OCI-LY3 (cell line): Measurements from ENCODE around the gene FKBP5.
"Not testable (repeated sequence)": the region's sequence is repeated elsewhere in the genome, so short reads cannot be mapped to it uniquely, and the experiment has no call there.

Experiments
- H2AFZ ChIP-seq: fragments of 200-600, 300-600 bp; shearing (Covaris generic); 2 replicates; pipeline ENCODE4 v1.6.0; 2014; ENCODE audit warnings: antibody characterized with exemption, low read depth, low read length
- H3K27ac ChIP-seq: fragments of 200-600, 300-600 bp; sonication (generic); 2 replicates; pipeline ENCODE4 v1.5.1; 2014; ENCODE audit warnings: mild to moderate bottlenecking, low read length, moderate library complexity, mixed read lengths
- H3K27me3 ChIP-seq: fragments of 200-600, 300-600 bp; sonication (generic); 2 replicates; pipeline ENCODE4 v1.6.1; 2014; ENCODE audit warnings: low read depth, low read length, mixed read lengths
- H3K36me3 ChIP-seq: fragments of 200-600, 300-600 bp; sonication (generic); replicated peaks from 2 replicates; pipeline ENCODE3; 2014; ENCODE audit warnings: low read depth, low read length, mixed read lengths
- H3K4me1 ChIP-seq: fragments of 300-600, 200-600 bp; sonication (generic); 2 replicates; pipeline ENCODE4 v1.6.1; 2014; ENCODE audit warnings: low read length, mixed read lengths
- H3K4me2 ChIP-seq: fragments of 200-600, 300-600 bp; sonication (generic); 2 replicates; pipeline ENCODE4 v1.6.1; 2014; ENCODE audit warnings: low read length, mixed read lengths
- H3K4me3 ChIP-seq: fragments of 300-600, 200-600 bp; sonication (generic); 2 replicates; pipeline ENCODE4 v1.5.1; 2014; ENCODE audit warnings: antibody characterized with exemption, mild to moderate bottlenecking, low read length, moderate library complexity
- H3K79me2 ChIP-seq: fragments of 300-600, 200-600 bp; shearing (Covaris generic); 2 replicates; pipeline ENCODE4 v1.6.1; 2014; ENCODE audit warnings: mild to moderate bottlenecking, low read length, mixed read lengths
- H3K9ac ChIP-seq: fragments of 300-600, 200-600 bp; shearing (Covaris generic); 2 replicates; pipeline ENCODE4 v1.6.0; 2014; ENCODE audit warnings: mild to moderate bottlenecking, low read length, moderate library complexity
- H3K9me3 ChIP-seq: fragments of 200-600, 300-600 bp; shearing (Covaris generic); 2 replicates; pipeline ENCODE4 v1.6.1; 2014; ENCODE audit warnings: low read length, mixed read lengths; ENCODE audit not compliant: insufficient read depth
- H4K20me1 ChIP-seq: fragments of 200-600, 300-600 bp; sonication (generic); 2 replicates; pipeline ENCODE4 v1.6.1; 2016; ENCODE audit warnings: low read length, mixed read lengths; ENCODE audit not compliant: insufficient read depth
- CTCF ChIP-seq: fragments of 200-600, 300-600 bp; sonication (generic); IDR thresholded peaks from 2 replicates; pipeline ENCODE4 v1.5.1; 2014; ENCODE audit warnings: antibody characterized with exemption, low read length, low read depth
- EZH2phosphoT487 ChIP-seq: fragments of 200-600 bp; shearing (Covaris generic); IDR thresholded peaks from 2 replicates; pipeline ENCODE4 v1.6.1; 2018; ENCODE audit warnings: antibody characterized with exemption, mixed run types, low read depth

The FKBP5 gene

GRCh38 chr6:35599761-35600658 is 88.7 kb downstream of the FKBP5 start:
- TF ChIP-seq CTCF (no peak), EZH2phosphoT487 (no peak)

GRCh38 chr6:35598621-35599020 is 90.1 kb downstream of the FKBP5 start:
- H3K27ac ChIP-seq, H2AFZ ChIP-seq, H3K4me1 ChIP-seq, H3K9me3 ChIP-seq, H4K20me1 ChIP-seq, H3K4me3 ChIP-seq, H3K9ac ChIP-seq, H3K27me3 ChIP-seq, H3K4me2 ChIP-seq: not testable (repeated sequence)
- H3K36me3 ChIP-seq = peaks cover 31% of the 10 kb centered on the region
- peaks cover 15% of the 10 kb centered on the region for H3K79me2 ChIP-seq

More at GRCh38 chr6:35599761-35600658, 88.7 kb downstream of the FKBP5 start:
- Histone ChIP-seq H3K9ac (no peak overlapping the region), H4K20me1 (no peaks in the 10 kb centered on the region), H3K79me2 (peaks cover 6% of the 10 kb centered on the region; the same call in 1 of the 2 replicates), H3K4me1 (no peaks in the 10 kb centered on the region), H3K36me3 (peaks cover 20% of the 10 kb centered on the region), H2AFZ (no peak overlapping the region), H3K4me3 (no peak overlapping the region), H3K9me3 (no peaks in the 10 kb centered on the region), H3K27me3 (no peaks in the 10 kb centered on the region), H3K4me2 (no peak overlapping the region), H3K27ac (no peak overlapping the region)

- Histone ChIP-seq H3K4me1 (no peaks in the 10 kb centered on the region), H3K4me3 (no peak overlapping the region), H3K79me2 (peaks cover 17% of the 10 kb centered on the region), H3K9ac (no peak overlapping the region), H2AFZ (no peak overlapping the region), H4K20me1 (no peaks in the 10 kb centered on the region), H3K27ac (no peak overlapping the region), H3K36me3 (peaks cover 40% of the 10 kb centered on the region), H3K9me3 (no peaks in the 10 kb centered on the region), H3K4me2 (no peak overlapping the region), H3K27me3 (no peaks in the 10 kb centered on the region)
- TF ChIP-seq CTCF (no peak), EZH2phosphoT487 (no peak)
Measured at GRCh38 chr6:35596448-35597442, 92.0 kb downstream of the FKBP5 start.

GRCh38 chr6:35594503-35595186 is 94.1 kb downstream of the FKBP5 start:
- peaks cover 17% of the 10 kb centered on the region for H3K79me2 ChIP-seq
- H3K4me3 ChIP-seq = no peak overlapping the region
- H2AFZ ChIP-seq = no peak overlapping the region
- no peak overlapping the region for H3K9ac ChIP-seq
- no peaks in the 10 kb centered on the region for H4K20me1 ChIP-seq
- H3K36me3 ChIP-seq = peaks cover 44% of the 10 kb centered on the region
- H3K4me1 ChIP-seq = no peaks in the 10 kb centered on the region
- no peaks in the 10 kb centered on the region for H3K27me3 ChIP-seq
- H3K27ac ChIP-seq = no peak overlapping the region
- no peak for TF ChIP-seq CTCF
- no peak for TF ChIP-seq EZH2phosphoT487
- no peak overlapping the region for H3K4me2 ChIP-seq
- no peaks in the 10 kb centered on the region for H3K9me3 ChIP-seq
